H54 (cell line): ENCODE data around the gene UPF1.

Source experiments
- DNase-seq: peaks from one replicate; pipeline ENCODE4 v3.0.0; 2011; ENCODE audit warnings: low spot score, mixed read lengths; ENCODE audit not compliant: insufficient read length
- FAIRE-seq: peaks from 3 replicates; lab custom pipeline; 2011; peaks lifted over from hg19 to GRCh38; lab: Jason Lieb, UNC
- POLR2A ChIP-seq: IDR thresholded peaks from 2 replicates; pipeline ENCODE4 v1.6.1; 2011; ENCODE audit warnings: low read depth, mild to moderate bottlenecking, low read length

The UPF1 gene

DNA sequence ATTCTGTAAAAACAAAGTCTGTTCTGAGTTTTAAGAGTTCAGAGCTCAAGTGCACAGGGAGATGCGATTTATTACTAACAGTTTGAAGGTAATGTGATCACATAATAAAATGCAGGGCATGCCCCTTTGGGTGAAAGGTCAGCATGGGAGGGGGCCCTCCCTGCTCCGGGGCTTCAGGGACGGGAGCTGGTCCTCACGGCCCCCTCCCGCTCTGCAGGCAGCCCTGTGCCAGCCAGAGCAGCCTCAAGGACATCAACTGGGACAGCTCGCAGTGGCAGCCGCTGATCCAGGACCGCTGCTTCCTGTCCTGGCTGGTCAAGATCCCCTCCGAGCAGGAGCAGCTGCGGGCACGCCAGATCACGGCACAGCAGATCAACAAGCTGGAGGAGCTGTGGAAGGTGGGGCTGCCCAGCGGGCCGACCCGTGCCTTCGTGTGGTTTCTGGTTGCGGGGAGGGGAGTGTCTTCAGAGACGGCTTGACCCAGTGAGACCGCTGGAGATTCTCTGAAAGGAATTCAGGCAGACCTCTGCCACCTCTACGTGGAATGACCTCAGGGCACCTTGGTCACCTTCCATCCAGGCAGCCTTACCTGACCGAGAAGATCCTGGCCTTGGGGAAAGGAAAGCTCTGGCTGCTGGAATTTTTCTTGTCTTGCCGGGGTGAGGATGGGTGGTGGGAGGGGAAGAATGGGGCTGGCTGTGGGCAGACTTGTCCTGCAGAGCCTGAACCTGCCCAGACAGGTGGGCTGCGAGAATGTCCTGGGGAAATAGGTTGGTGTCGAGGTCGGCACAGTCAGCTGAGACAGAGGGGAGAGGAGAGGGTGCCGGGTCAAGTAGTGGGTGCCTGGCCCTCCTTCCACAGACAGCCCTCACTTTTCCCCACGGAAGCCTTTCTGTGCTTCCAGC lies 19.0 kb downstream of the UPF1 start:
- no peak for DNase-seq
- no peak for TF ChIP-seq POLR2A
- FAIRE-seq: no peak

GRCh38 chr19:18851673-18852325 lies 20.0 kb downstream of the UPF1 start:
- no peak for DNase-seq
- TF ChIP-seq POLR2A: no peak
- FAIRE-seq: no peak

DNA sequence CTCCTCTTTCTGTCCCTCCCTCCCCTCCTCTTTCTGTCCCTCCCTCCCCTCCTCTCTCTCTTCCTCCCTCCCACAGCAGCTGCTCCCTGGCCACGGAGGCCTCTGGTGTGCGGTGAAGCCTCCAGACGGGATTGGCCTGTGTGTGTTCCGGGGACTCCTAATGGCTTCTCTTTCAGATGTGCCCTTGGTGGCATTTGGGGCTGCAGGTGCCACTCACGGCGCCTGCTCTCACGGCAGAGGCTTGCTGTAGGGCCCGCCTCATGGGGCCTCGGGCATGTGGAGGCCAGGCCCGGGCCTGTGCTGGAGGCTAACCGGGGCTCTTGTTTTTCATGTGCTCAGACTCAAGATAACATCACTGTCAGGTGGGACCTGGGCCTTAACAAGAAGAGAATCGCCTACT lies 20.9 kb downstream of the UPF1 start:
- TF ChIP-seq POLR2A: no peak
- no peak for FAIRE-seq
- no peak for DNase-seq

DNA sequence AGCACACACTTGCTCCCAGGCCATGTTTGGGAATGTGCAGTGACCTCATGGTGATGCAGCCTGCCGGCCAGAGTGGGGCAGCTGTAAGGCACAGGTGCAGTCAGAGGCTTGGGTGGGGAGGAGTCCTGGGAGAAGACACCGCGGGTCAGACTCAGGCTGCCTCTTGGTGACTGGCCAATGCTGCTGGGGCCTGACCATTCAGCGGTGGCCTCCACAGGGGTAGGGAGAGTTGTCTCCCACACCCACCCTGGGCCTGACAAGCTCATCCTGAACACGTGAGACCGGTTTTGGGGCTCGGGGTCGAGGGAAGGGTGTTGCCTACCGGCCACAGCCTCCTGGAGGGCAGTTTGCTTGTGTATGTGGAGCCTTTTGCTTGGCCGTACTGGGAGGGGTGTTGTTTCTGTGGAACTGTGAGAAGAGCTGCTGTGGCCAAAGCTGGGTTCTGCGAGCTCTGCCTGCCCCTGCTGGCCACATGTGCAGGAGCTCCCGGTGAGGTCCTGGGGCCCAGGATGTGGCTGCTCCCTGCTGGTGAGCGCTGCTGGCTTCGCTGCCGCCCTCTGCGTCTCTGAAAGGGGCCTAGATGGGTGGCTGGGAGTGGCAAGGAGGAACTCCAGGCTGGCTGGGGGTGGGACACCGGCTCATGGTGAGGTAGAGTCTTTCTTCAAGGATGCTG lies 22.1 kb downstream of the UPF1 start:
- FAIRE-seq (no peak), DNase-seq (no peak)
- no peak for TF ChIP-seq POLR2A

GRCh38 chr19:18854982-18855381 lies 23.2 kb downstream of the UPF1 start:
- TF ChIP-seq POLR2A: no peak
- no peak for DNase-seq
- no peak for FAIRE-seq

DNA sequence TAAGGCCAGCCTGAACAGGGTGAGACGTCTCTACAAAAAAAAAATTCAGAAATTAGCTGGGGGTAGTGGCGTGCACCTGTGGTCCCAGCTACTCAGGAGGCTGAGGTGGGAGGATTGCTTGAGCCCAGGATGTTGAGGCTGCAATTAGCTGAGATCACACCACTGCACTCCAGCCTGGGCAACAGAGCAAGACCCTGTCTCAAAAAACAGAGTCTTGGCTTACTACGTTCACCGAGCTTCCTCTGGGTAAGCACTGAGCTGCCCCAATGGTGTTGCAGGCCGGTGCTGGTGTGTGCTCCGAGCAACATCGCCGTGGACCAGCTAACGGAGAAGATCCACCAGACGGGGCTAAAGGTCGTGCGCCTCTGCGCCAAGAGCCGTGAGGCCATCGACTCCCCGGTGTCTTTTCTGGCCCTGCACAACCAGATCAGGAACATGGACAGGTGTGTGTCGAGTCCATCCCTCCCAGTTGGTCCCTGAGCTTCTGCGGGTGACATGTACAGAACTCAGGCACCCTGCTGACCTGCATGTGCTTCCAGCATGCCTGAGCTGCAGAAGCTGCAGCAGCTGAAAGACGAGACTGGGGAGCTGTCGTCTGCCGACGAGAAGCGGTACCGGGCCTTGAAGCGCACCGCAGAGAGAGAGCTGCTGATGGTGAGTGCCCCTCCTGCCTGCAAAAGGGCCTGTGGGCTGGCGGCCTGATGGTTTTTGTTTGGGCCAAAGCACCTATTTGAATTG lies 24.1 kb downstream of the UPF1 start:
- no peak for TF ChIP-seq POLR2A
- DNase-seq: no peak
- no peak for FAIRE-seq

DNA sequence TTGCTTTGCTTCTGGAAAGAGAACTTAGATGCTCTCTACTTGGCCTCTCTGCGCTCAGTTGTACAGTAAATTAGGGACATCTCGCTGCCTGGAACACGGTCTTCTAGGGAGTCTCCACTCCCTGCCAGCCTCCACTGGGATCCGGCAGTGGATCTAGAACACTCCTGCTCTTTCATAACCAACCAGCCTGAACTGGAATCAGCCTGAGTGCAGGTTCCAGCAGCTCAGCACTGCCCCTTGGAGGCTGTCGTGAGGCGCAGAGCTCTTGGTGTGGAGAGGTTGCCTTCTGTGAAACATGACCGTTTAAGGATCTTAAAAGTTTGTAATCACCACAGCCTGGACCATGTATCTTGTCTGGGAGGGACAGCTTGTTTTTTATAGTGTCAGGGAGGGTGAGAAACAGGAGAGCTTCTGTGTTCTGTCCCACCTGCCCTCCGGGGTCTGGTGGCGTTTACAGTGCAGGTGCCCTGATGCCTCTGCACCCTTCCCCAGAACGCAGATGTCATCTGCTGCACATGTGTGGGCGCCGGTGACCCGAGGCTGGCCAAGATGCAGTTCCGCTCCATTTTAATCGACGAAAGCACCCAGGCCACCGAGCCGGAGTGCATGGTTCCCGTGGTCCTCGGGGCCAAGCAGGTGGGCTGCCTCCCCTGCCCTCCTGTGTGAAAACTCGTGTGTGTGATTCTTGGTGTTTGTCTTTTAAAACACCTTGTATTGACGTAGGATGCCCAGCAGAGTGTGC lies 24.8 kb downstream of the UPF1 start:
- peak; percentile 72 for DNase-seq
- TF ChIP-seq POLR2A: no peak
- FAIRE-seq: no peak

GRCh38 chr19:18857223-18857622 lies 25.5 kb downstream of the UPF1 start:
- no peak for FAIRE-seq
- no peak for TF ChIP-seq POLR2A
- no peak for DNase-seq

DNA sequence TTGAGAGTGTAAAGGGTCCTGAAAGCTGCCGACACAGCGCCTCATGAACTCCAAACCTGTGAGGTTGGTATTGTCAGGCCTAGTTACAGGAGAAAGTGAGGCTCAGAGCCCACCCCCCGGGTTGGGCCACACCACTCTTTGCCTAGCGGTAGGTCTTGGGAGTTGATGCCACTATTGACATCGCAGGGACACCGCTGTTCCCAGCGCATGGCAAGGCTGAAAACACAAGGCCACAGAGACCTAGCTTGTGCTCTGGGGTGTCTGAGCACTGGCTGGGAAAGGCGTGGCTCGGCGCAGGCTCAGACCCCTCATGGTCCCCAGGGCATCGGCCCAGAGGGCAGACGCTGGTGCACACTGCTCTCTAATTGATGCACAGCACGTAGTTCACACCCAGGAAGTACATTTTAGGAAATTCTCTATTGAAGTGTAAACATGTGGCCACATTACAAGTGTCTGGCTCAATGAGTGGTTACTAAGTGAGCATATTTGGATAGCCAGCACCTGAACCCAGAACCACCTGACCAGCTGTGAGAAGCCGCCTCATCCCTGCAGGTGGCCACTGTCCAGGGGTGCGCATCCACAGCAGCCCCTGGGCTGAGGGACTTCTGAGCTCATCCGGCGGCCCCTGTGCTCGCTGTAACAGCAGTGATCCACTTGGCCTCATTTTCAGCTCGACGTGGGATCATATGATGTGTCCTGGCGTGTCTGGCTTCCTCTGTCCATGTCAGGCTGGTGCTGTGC lies 27.3 kb downstream of the UPF1 start:
- FAIRE-seq (no peak), DNase-seq (no peak)
- no peak for TF ChIP-seq POLR2A

GRCh38 chr19:18859676-18860301 lies 28.0 kb downstream of the UPF1 start:
- no peak for TF ChIP-seq POLR2A
- FAIRE-seq (no peak), DNase-seq (no peak)

GRCh38 chr19:18860302-18860700 lies 28.5 kb downstream of the UPF1 start:
- no peak for TF ChIP-seq POLR2A
- FAIRE-seq (no peak), DNase-seq (no peak)

DNA sequence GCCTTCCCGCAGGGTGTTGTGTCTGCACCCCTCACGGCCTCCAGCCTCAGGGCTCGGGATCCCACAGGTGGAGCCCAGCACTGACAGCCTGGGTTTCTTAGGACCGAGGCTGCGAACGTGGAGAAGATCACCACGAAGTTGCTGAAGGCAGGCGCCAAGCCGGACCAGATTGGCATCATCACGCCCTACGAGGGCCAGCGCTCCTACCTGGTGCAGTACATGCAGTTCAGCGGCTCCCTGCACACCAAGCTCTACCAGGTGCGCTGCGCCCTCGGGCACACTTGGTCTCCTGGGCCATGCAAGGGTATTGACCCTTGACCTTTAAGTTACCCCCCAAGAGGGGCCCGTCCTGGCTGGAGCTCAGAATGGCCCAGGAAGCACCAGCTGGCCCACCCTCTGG lies 29.0 kb downstream of the UPF1 start:
- no peak for TF ChIP-seq POLR2A
- DNase-seq: no peak
- FAIRE-seq: no peak
